H1 (cell line): ENCODE measurements around the gene MYDGF. TPM values are rescaled to one million over a fixed set of nuclear protein-coding genes. Genes with fewer than 3 reads are reported as not detected.

Experiments
- EGR1 ChIP-seq: IDR thresholded peaks from 2 replicates; pipeline ENCODE4 v1.6.1; 2011; ENCODE audit warnings: low read depth, low read length, borderline replicate concordance
- SP1 ChIP-seq: IDR thresholded peaks from 2 replicates; pipeline ENCODE4 v1.6.1; 2011; ENCODE audit warnings: low read depth, low read length
- SP4 ChIP-seq: IDR thresholded peaks from 2 replicates; pipeline ENCODE4 v1.6.1; 2012; ENCODE audit warnings: low read length, inconsistent platforms
- polyA plus RNA-seq, 7 experiments: library from polyadenylated mRNA; depleted of rRNA in 3 of 7; stranded (reverse) in 5 of 7; unstranded in 2 of 7; fragments of >200 nt in 5 of 7; fragments of 200-250 nt in 2 of 7; gene quantifications; 1 replicate in 5 of 7; 2 replicates in 1 of 7; 4 replicates in 1 of 7; pipeline versions ENCODE4 v1.2.1 to v1.2.3, GENCODE V29; 2011 to 2013; ENCODE audit warnings: missing spikeins in 2 of 7, mixed read lengths in 2 of 7
- total RNA-seq: library from RNA; stranded (reverse); fragmentation: NEBNext Ultra II Directional; extraction: Animal tissue kit (Norgen Biotek cat#: 25700); gene quantifications from 2 replicates; pipeline ENCODE4 v1.2.1, GENCODE V29; 2021

MYDGF gene
- total and polyA plus RNA-seq, 2 of the 8 experiments (the other 6 are each of a cell fraction or from before 2014, with no cell fraction given): 40.6 to 51.1 TPM

DNA sequence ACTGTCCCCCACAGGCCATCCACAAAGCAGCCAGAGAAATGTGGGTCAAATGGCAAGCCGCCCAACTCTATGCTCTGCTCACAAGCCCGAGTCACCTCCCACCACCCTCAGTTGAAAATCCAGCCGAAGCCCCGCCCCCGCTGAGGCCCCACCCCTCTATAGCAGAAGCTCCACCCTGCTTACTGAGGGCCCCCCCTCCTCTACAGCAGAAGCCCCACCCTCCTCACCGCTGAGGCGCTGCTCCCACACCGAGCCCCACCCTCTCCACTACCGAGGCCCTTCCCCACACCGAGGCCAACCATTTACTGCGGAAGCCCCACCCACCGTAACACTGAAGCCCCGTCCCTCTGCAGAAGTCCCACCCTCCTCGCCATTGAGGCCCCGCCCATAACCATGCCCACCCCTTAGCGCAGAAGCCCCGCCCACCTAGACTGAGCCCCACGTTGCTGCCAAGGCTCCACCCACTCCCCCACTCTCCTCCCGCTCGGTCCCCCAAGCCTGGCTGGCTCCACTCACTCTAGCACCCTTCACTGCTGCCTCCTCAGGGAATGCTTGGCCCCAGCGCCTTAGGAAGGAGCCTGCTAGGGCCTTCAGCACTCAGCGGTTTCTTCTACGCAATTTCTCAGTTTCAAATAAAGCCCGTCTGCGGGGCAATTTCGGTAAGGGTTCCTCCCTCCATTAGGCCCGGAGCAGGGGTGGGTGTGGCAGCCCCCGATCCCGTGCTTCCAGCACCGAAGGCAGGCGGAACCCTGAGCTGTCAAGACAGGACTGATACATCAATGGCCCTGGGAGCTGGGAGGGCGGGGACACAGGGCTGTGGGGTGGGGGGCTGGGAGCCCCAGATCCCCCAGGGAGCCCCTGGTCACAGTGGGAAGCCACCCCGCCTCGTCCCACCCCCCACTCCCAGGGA lies 9.0 kb upstream of the MYDGF start (continued):
- TF ChIP-seq EGR1 (no peak), SP1 (no peak), SP4 (no peak)
